Kidney (tissue), 14 donors: ENCODE data around the gene PVALEF. TPM values are rescaled to one million over a fixed set of nuclear protein-coding genes. Genes with fewer than 3 reads are reported as not detected.

ENCODE experiments used
- DNase-seq, 5 donors: peaks; one replicate each; pipeline ENCODE4 v3.0.0-alpha.2; 2013 to 2020
- FAIRE-seq: peaks from 2 replicates; lab custom pipeline; 2012; peaks lifted over from hg19 to GRCh38; lab: Jason Lieb, UNC
- H3K27ac ChIP-seq, 2 donors: one replicate each; pipeline ENCODE4 v1.7.0; 2013; ENCODE audit warnings: low read depth in 2 of 2, low read length in 2 of 2, inconsistent platforms in 1 of 2
- H3K27me3 ChIP-seq: one replicate; pipeline ENCODE4 v1.7.1; 2013; ENCODE audit warnings: low read length, inconsistent platforms; ENCODE audit not compliant: control insufficient read depth, insufficient read depth
- H3K36me3 ChIP-seq, 3 donors: one replicate each; pipeline versions ENCODE4 v1.7.0 to v1.7.1; 2013; ENCODE audit warnings: low read length in 3 of 3, control low read depth in 1 of 3, inconsistent platforms in 1 of 3; ENCODE audit not compliant: insufficient read depth in 3 of 3, control insufficient read depth in 2 of 3
- H3K4me1 ChIP-seq, 3 donors: one replicate each; pipeline versions ENCODE4 v1.7.0 to v1.7.1; 2013; ENCODE audit warnings: low read length in 3 of 3, inconsistent platforms in 1 of 3, low read depth in 1 of 3; ENCODE audit not compliant: control insufficient read depth in 2 of 3, insufficient read depth in 2 of 3
- H3K4me3 ChIP-seq, 3 donors: one replicate each; pipeline versions ENCODE4 v1.7.0 to v1.8.1; 2013; ENCODE audit warnings: low read length in 3 of 3, control low read depth in 1 of 3, inconsistent platforms in 1 of 3
- H3K9ac ChIP-seq, 3 donors: one replicate each; pipeline versions ENCODE4 v1.7.0 to v1.7.1; 2013; ENCODE audit warnings: low read length in 3 of 3, control low read depth in 1 of 3, inconsistent platforms in 1 of 3
- H3K9me3 ChIP-seq, 3 donors: one replicate each; pipeline versions ENCODE4 v1.7.0 to v1.7.1; 2013; ENCODE audit warnings: low read length in 3 of 3, control low read depth in 1 of 3, inconsistent platforms in 1 of 3; ENCODE audit not compliant: control insufficient read depth in 2 of 3, insufficient read depth in 1 of 3
- CTCF ChIP-seq: IDR thresholded peaks from 3 replicates; pipeline ENCODE4 v1.5.1; 2012; ENCODE audit warnings: mild to moderate bottlenecking, moderate library complexity, borderline replicate concordance; ENCODE audit not compliant: insufficient read depth; ENCODE audit errors: extremely low read depth
- intact Hi-C: fragments of 100-400 bp; cut with DNase I; formaldehyde crosslinking; loops from one replicate; pipeline ENCODE4 v1.11.1; 2022
- polyA plus RNA-seq: library from polyadenylated mRNA; stranded (reverse); fragments of 350-450 nt; fragmentation: Illumina TruSeq; extraction: RNeasy Lipid Tissue Mini Kit (QIAGEN cat#74804); gene quantifications from one replicate; pipeline ENCODE4 v1.2.3, GENCODE V29; 2014; ENCODE audit warnings: low read depth, low replicate concordance; ENCODE audit not compliant: insufficient read depth
- total RNA-seq: library from RNA; stranded (reverse); fragmentation: NEBNext Ultra II Directional; extraction: Animal tissue kit (Norgen Biotek cat#: 25700); gene quantifications from one replicate; pipeline ENCODE4 v1.2.1, GENCODE V29; 2021
- donor health status: control.
- donor health status: control.
- donor health status: control.
- donor health status: control.
- donor health status: control.
- donor health status: DM: yes; HTN: yes; CAD: no.
- donor health status: Normal renal cell carcinoma (clear cell type).

Gene PVALEF
- total and polyA plus RNA-seq, 2 donors from 2014 or later: not detected

- Histone ChIP-seq H3K4me1 (no peaks in the 10 kb centered on the region), H3K27me3 (no peaks in the 10 kb centered on the region), H3K9ac (no peak overlapping the region), H3K9me3 (no peaks in the 10 kb centered on the region), H3K36me3 (no peaks in the 10 kb centered on the region), H3K4me3 (no peak overlapping the region), H3K27ac (no peak overlapping the region)
- no peak for DNase-seq
- intact Hi-C loops: no loop called here
- no peak for FAIRE-seq
- TF ChIP-seq CTCF: no peak
These were observed 16.5 kb downstream of the PVALEF start for GRCh38 chr17:81181811-81182185.

- no peaks in the 10 kb centered on the region for H3K9me3 ChIP-seq
- DNase-seq: no peak
- H3K4me3 ChIP-seq: no peak overlapping the region
- H3K36me3 ChIP-seq: no peaks in the 10 kb centered on the region
- no peak overlapping the region for H3K27ac ChIP-seq
- FAIRE-seq: no peak
- no peaks in the 10 kb centered on the region for H3K27me3 ChIP-seq
- no peak overlapping the region for H3K9ac ChIP-seq
- no peak for TF ChIP-seq CTCF
- no peaks in the 10 kb centered on the region for H3K4me1 ChIP-seq
- intact Hi-C loops: no loop called here
These were observed 17.3 kb downstream of the PVALEF start for GRCh38 chr17:81182596-81182995.

- Histone ChIP-seq H3K27ac (no peak overlapping the region), H3K4me1 (no peaks in the 10 kb centered on the region), H3K4me3 (no peak overlapping the region), H3K9ac (no peak overlapping the region), H3K36me3 (no peaks in the 10 kb centered on the region), H3K9me3 (no peaks in the 10 kb centered on the region), H3K27me3 (no peaks in the 10 kb centered on the region)
- FAIRE-seq: no peak
- no peak for TF ChIP-seq CTCF
- intact Hi-C loops: no loop called here
- no peak for DNase-seq
These were observed 18.0 kb downstream of the PVALEF start for GRCh38 chr17:81183316-81183715.

GRCh38 chr17:81183807-81184206, 18.5 kb downstream of the PVALEF start:
- H3K36me3 ChIP-seq: no peaks in the 10 kb centered on the region
- no peaks in the 10 kb centered on the region for H3K27me3 ChIP-seq
- no peak overlapping the region for H3K27ac ChIP-seq
- intact Hi-C loops: no loop called here
- no peak overlapping the region for H3K9ac ChIP-seq
- FAIRE-seq (no peak), DNase-seq (no peak)
- H3K4me1 ChIP-seq: no peaks in the 10 kb centered on the region
- no peaks in the 10 kb centered on the region for H3K9me3 ChIP-seq
- no peak overlapping the region for H3K4me3 ChIP-seq
- no peak for TF ChIP-seq CTCF
